ENCODE data around the gene WDFY2.

DNA sequence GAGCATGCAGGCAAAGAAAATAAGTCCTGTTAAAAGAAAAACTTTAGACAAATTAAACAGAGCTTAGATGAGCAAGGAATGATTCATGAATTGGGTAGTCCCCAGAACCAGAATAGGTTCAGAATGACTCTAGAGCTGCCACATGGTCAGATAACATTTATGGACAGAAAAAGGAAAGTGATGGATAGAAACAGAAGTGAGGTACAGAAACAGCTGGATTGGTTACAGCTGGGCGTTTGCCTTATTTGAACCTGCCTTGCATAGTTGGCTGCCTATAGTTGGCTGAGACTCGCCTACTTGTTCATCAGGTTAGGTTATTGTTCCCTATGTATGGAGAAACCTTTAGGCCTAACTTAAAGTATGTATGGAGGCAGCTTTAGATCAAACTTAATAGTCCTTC is 35.4 kb downstream of the WDFY2 start:
- TF ChIP-seq, protein P1, sequence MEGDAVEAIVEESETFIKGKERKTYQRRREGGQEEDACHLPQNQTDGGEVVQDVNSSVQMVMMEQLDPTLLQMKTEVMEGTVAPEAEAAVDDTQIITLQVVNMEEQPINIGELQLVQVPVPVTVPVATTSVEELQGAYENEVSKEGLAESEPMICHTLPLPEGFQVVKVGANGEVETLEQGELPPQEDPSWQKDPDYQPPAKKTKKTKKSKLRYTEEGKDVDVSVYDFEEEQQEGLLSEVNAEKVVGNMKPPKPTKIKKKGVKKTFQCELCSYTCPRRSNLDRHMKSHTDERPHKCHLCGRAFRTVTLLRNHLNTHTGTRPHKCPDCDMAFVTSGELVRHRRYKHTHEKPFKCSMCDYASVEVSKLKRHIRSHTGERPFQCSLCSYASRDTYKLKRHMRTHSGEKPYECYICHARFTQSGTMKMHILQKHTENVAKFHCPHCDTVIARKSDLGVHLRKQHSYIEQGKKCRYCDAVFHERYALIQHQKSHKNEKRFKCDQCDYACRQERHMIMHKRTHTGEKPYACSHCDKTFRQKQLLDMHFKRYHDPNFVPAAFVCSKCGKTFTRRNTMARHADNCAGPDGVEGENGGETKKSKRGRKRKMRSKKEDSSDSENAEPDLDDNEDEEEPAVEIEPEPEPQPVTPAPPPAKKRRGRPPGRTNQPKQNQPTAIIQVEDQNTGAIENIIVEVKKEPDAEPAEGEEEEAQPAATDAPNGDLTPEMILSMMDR (IDR thresholded peaks at IDR 0.05; ENCODE audit: insufficient read depth, low read length, poor library complexity, severe bottlenecking), result no peak
- TF ChIP-seq EZH2phosphoT487 (conservative IDR thresholded peaks at IDR 0.05; ENCODE audit: low read length), result no peak
